ENCODE data around the gene TAS2R38.

The TAS2R38 gene

DNA sequence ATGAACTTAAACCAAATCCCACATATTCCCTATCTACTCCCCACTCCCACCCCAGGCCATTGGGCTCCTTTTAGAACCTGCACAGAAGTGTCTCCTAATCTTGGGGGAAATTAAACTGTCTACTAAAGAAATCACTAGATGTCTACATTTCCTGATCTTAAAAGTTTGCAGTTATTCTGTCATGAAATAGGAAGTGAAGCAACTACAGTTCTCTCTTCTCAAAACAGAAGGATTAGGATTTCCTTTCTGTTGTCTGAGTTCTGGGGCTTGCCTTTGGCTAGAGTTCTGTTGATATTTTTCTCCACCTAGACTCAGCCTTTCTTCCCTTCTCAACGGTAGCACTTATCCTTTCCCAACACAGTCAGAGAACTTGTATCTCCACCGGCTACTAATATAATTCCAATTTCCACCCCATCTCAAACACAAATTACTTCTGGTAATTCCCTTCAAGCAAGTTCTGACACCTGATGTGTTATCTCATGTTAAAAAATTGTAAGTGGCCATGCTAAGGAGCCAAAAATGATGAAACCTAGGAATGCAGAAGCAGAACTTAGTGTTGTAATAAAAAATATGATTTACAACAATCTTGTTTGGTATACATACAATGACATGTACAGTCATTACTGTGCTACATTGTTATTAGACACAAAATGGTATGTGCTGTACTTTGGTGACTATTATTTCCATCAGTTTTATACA is 45.3 kb downstream of the TAS2R38 start:
- no peak for DNase-seq (ENCODE audit: low read depth in 1 of 2, low spot score in 1 of 2)
- TF ChIP-seq JUND (IDR thresholded peaks at IDR 0.05; ENCODE audit: low read depth) = no peak
- in situ Hi-C loops (cut with HindIII; ENCODE audit: low pct_unique_long_range_greater_than_20kb, low sequenced_read_pairs) = no loop called here
